ENCODE measurements around the gene C14orf119.

- TF ChIP-seq EZH2 (IDR thresholded peaks at IDR 0.05), result no peak
- no peak for TF ChIP-seq POLR2AphosphoS5 (IDR thresholded peaks at IDR 0.05; ENCODE audit: borderline replicate concordance, low read depth, low read length)
- no peak for TF ChIP-seq FOXP2 (optimal IDR thresholded peaks at IDR 0.05; ENCODE audit: control extremely low read depth, extremely low read length, insufficient read depth)
These were observed 43.9 kb upstream of the C14orf119 start for GRCh38 chr14:23051141-23052057.

Data from SK-N-MC (cell line).